Choroid plexus epithelial cell (primary cell): ENCODE data around the gene NUP62.

ENCODE experiments used
- DNase-seq: peaks from one replicate; pipeline ENCODE4 v3.0.0-alpha.2; 2010; ENCODE audit warnings: low read depth
- H3K4me3 ChIP-seq: 2 replicates; pipeline ENCODE4 v1.5.1; 2011; ENCODE audit warnings: low read depth, mild to moderate bottlenecking, control low read depth, low read length, moderate library complexity
- TF ChIP-seq, protein P1 (sequence below): conservative IDR thresholded peaks from 2 replicates; pipeline ENCODE4 v1.5.1; 2011; ENCODE audit warnings: low read depth, mild to moderate bottlenecking, control low read depth, inconsistent platforms, low read length, moderate library complexity

Gene NUP62

DNA sequence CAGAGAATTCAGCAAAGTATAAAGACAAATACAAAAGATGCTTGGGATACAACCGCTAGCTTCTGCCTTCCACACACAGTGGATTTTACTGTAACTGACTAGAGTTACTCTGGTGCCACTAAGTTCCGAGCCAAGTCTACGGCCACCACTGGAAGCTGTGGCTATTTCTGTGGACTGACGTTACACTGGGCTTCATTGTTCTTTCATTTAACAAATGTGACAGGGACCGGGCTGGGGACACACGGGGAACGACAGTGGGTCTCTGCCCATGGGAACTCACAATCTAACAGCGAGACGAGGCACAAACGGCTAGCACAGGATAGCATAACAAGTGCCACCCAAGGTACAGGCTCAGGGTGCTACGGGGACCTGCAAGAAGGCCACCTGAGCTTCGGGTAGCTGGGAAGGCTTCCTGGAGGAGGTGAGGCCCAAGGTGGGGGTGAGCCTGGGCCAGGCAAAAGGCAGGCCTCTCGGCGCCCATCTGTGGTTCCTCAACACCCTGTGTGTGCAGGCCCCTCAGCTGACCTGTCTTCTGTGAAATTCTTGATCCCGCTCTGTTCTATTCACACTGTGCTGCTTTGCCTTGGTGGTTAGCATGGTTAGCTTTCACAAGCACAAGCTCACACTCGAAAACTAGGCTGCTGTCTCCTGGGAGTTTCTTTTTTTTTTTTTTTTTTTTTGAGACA, 22.3 kb downstream of the NUP62 start:
- TF ChIP-seq, protein P1, sequence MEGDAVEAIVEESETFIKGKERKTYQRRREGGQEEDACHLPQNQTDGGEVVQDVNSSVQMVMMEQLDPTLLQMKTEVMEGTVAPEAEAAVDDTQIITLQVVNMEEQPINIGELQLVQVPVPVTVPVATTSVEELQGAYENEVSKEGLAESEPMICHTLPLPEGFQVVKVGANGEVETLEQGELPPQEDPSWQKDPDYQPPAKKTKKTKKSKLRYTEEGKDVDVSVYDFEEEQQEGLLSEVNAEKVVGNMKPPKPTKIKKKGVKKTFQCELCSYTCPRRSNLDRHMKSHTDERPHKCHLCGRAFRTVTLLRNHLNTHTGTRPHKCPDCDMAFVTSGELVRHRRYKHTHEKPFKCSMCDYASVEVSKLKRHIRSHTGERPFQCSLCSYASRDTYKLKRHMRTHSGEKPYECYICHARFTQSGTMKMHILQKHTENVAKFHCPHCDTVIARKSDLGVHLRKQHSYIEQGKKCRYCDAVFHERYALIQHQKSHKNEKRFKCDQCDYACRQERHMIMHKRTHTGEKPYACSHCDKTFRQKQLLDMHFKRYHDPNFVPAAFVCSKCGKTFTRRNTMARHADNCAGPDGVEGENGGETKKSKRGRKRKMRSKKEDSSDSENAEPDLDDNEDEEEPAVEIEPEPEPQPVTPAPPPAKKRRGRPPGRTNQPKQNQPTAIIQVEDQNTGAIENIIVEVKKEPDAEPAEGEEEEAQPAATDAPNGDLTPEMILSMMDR: no peak

DNA sequence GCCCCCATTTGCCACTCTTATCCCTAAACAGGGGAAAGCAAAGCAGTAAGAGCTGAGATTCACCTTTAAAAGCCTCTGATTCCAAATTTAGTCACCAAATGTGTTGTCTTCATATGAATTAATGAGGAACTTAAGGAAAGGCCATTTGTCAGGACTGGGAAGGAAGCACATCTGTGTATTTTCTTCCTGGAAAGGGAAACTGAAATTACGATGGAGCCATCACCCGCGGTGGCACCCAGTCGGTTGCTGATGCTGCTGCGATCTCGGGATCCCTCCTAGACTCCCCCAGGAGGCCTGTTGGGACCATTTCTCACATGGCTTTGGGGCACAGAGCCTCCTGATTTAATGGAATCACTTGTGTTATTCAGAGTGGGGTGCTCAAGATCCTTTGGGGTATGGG, 25.2 kb downstream of the NUP62 start:
- TF ChIP-seq, protein P1: no peak
- no peak for DNase-seq
- H3K4me3 ChIP-seq: no peak overlapping the region

More for the DNA sequence above, 22.3 kb downstream of the NUP62 start:
- H3K4me3 ChIP-seq: no peak overlapping the region
- DNase-seq: no peak

DNA sequence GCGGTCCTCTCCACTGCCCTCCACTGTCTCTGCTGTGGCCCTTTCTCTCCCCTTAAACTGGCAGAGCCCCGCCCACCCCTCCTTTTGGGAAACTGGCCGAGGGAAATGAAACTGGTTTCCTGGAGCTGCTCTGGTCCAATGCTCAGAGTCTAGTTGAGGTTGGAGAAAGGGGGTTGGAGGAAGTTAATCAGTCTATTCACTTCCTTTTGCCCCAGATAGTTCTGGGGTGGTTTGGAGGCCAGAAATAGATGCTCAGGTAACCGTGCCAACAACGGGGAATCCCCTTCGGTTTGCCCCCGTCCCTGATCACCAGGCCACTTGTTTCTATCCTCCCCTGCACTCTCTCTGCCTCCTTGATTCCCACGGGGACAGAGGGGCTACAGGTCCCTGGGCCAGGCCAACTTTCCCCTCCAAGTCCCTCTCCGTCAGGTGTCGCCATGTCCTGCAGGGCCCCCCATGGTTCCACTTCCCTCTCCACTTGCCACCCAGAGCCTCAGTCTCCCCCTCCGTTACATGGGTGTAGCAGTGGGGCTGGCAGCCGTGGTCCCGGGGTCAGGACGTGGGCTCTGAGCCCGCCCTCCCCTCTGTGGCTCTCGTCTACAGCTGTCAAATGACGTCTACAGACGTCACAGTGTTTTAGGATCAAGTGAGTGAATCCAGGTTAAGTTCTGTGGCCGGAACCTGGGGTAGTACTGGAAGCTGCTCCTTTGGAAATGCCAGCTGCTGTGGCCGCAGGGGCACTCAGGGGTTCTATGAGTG, 32.3 kb downstream of the NUP62 start, which contains the start of gene IL4I1:
Gene IL4I1, minus strand, starts transcription at position 25 of the 759 bp plus-strand sequence. CDS start 727 bp downstream, outside the sequence.
- H3K4me3 ChIP-seq: no peak within 1 kb of the TSS
- no peak for DNase-seq
- TF ChIP-seq, protein P1: no peak

DNA sequence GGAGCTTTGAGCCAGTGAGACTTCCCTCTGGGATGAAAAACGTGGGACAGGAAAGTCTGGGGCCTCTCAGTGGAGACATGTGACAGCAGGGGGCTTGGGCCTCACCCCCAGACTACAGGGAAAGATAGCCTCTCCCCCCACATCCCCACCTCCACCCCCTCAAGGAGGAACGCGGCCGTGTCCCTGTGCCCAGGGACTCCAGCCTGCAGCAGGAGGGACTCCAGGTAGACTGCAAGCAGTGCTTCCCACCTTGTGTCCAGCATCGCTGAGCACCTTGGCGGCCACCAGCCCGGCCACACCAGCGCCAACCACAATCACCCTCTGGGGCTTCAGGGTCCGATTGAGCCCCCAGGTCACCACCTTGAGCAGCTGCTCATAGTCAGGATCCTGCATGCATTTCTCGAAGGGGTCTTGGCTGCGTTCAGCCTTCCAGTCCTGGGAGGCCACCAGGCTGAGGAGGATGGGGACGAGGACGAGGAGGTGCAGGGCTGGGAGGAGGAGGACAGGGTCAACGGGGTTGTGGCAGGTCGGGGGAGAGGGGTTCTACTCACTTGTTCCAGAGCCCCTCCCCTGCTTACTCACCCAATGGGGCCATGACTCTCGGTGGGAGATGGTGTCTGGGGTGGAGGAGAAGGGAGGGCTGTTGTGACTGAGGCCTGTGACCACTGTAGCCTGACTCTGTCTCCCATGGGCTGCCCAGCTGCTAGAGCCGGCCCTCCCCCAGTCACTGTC, 33.6 kb downstream of the NUP62 start:
- no peak overlapping the region for H3K4me3 ChIP-seq
- no peak for DNase-seq
- TF ChIP-seq, protein P1: no peak

DNA sequence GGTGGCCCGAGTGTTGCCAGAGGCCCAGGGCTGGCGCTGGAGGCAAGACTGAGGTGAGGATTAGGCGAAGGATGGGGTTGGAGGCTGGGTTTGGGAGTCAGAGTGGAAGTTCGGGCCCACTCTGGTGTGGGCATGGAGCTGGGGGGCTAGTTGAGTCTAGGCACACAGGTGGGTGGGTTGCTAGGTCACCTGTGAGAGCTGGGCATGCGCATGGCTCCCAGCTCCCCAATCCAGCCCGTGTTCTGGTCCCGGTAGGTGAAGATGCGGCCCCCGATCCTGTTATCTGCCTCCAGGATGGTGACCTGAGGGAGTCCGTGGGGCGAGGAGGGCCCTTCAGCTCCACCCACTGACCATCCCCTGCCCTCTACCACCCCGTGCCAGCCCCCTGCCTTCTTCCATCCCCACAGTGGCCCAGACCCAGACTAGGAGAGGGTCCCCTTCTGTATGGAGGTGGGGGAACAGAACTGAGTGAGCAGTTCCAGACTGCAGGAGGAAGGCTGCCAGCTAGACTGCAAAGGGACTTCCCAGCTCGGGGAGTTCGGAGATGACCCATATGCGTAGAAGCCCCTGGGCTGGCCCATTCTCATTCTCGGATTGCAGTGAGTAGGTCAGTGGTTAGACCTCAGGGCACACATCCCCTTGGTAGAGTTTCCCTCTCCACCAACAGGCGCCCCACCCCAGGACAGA, 34.3 kb downstream of the NUP62 start:
- TF ChIP-seq, protein P1: no peak
- DNase-seq: no peak
- H3K4me3 ChIP-seq: no peak overlapping the region

DNA sequence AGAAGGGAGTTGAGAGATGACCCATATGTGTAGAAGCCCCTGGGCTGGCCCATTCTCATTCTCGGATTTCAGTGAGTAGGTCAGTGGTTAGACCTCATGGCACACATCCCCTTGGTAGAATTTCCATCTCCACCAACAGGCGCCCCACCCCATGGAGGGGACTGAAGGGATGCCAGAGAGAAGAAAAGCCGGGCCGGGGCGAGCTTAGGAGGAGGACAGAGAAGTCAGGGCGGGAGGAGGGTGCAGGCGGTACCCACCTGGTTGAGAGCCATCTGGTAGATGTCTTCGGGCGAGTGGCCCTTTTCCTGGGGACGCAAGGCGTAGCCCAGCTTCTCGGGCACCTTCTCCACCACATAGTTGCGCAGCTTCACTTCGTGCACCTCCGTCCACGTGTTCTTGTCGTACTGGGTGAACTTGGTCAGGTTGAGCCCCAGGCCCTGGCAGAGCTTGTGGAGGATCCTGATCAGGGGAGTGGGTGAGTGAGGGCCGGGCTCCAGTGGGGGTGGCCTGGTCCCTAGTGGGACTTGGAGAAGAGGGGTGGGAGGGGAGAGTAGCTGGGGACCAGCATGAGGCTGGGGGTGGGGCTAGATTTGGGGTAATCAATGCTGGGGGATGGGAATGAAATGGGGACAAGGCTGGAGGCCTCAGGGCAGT, 35.2 kb downstream of the NUP62 start:
- no peak overlapping the region for H3K4me3 ChIP-seq
- no peak for DNase-seq
- TF ChIP-seq, protein P1: no peak
